Neural progenitor cell (in vitro differentiated cells): ENCODE measurements around the gene ESRRB.

Experiments used
- CTCF ChIP-seq: fragments of 200-600 bp; sonication (generic); IDR thresholded peaks from 2 replicates; pipeline ENCODE4 v1.5.1; 2017; ENCODE audit warnings: antibody characterized with exemption, mild to moderate bottlenecking
- EZH2 ChIP-seq: fragments of 200-600 bp; sonication (generic); IDR thresholded peaks from 2 replicates; pipeline ENCODE4 v1.6.1; 2017; ENCODE audit warnings: antibody characterized with exemption, mild to moderate bottlenecking, moderate library complexity
- EZH2phosphoT487 ChIP-seq: fragments of 200-600 bp; sonication (generic); IDR thresholded peaks from 2 replicates; pipeline ENCODE4 v1.6.1; 2017; ENCODE audit warnings: antibody characterized with exemption

GRCh38 chr14:76518366-76518765 is 142.4 kb downstream of the ESRRB start:
- TF ChIP-seq EZH2: no peak
- TF ChIP-seq CTCF: no peak
- TF ChIP-seq EZH2phosphoT487: no peak
